HG02642 (cell line): Measurements from ENCODE around the gene COPG1.

Experiments used
- ATAC-seq: cut with Tn5 transposase; IDR thresholded peaks from one replicate; pipeline ENCODE4 v1.9.1; 2021; ENCODE audit warnings: mild to moderate bottlenecking; ENCODE audit not compliant: unreplicated experiment, poor library complexity

The COPG1 gene

DNA sequence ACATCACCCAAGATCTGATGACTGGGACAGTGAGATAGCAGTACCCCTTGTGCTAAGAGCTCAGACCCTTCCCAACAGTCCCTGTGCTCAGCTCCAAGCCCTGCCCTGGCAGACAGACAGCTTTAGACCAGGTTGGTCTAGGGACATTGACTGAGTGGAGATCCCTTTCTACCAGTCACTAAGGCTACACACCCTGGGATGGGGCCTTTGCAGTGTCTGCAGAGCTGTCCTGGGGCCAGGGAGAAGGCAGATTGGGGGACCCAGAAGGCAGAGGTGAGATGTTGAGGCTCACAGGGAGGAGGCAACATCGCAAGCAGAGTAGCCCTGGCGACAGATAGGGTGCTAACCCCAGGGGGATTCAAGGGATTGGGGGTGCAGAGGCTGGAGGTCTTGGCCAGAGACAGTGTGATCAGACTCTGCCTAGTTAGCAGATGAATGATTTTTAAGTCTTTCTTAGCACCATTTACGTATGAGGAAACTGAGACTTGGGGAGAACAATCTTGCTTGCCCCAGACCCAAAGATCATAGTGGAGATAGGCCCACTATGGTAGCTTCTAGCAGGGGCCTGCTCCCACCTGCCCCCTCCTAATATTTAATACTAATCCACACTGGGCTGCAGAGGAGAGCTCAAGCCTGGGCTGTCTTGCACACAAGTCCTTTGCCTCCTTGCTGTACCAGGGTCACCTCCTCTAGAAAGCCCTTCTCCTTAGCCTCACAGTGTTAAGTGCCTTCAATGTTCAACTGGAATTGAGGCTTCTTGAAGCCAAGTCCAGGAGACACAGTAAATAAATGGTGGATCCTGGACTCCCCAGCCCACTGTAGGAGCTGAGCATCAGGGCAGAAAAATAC is 61.9 kb downstream of the COPG1 start:
- ATAC-seq = no peak

DNA sequence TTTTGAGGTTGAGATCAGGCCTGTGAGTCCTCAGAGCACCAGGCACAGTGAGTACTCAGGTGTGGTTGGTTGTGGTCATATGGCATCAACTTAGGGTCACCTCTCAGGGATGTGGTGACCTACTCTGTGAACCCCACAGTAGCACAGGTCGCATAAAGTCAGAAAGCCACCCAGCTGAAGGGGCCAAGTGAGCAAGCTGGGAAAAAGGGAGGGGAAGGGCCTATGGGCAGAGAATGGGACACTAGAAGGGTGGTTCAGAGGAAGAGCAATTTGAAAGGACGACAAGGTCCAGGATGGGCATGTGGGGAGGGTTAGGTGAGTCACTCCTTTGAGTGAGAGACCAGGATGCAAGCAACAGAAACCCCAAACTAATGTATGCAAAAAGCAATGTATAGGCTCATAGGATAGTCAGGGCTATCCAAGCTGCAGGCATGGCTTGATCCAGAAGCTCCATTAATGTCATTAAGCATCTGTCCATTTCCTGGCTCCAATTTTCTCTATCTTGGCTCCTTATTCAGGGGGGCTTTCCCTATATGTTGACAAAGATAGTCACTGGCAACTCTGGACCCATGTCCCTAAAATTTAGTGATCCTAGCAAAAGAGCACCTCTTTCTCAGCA is 62.7 kb downstream of the COPG1 start:
- no peak for ATAC-seq

DNA sequence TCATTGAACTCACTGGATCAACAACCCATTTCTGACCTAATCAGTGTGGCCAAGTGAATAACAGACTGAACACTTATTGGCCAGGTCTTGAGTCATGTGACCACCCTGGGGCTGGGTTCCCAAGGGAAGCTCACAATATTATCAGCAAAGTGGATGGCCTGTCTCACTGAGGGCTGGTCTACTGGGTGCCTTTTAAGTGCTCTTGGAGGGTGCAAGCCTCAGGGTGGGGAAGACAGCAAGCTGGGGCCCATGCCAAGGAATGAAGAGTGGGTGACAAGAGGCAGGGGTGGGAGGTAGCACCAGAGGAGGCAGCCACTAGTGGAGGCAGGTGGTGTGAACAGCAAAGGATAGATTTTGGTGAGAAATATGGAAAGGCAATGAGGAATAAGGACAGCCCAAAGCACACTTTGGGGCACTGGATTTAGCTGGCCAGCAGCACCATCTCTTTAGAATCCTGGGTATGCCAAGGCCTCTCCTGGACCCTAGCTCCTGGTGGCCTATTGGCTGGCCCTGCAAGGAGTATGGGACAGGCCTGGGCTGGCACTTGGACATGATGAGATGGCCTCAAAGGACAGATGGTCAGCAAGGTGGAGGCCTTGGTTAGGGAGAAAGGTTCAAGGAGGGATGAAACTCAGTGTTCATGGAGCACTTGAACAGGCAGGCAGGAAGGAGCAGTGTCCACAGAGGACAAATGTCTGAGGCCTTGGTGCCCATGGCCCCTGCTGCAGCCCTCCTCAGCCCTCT is 63.4 kb downstream of the COPG1 start:
- ATAC-seq = no peak

DNA sequence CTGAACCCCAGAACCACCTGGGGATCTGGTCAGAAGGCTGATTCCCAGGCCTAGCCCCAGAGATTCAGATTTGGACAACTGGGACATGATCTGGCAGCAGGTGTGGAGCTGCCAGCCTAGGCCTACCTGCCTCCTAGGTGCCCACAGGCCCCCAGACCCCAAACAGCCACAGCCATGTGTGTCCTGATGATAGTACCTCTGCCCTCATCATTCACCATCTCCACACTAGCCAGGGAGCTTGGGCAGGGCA is 63.9 kb downstream of the COPG1 start:
- no peak for ATAC-seq

DNA sequence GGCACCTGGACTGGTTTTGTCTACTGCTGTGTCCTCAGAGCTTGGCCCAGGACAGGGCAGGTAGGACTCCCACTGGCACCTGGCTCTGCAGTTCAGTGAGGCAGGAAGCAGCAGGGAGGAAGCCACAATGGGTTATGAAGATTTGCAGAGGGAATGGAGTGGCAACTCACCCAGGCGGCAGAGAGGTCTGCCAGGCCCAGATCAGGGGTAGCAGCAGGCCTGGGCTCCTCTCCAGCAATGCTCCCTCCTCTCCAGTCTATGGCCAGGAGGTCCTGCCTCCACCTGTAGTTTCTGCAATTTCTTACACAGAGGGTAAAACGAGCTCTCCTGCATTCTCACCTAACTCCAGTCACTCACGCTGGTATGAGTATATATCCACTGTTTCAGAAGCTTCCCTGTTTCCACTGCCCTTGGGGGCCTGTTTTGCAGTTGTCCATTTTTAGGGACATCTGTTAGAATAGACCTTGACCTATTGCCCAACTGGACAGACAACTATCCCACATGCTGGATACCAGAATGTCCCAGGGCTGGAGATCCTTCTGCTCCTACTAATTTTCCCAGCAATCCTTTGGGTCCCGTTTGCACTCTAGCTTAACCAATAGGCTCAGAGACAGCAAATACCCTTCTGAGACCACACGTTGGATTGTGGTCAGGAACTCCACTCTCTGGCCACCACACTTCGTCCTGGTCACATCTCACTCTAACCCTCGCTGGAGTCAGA is 64.4 kb downstream of the COPG1 start:
- no peak for ATAC-seq

DNA sequence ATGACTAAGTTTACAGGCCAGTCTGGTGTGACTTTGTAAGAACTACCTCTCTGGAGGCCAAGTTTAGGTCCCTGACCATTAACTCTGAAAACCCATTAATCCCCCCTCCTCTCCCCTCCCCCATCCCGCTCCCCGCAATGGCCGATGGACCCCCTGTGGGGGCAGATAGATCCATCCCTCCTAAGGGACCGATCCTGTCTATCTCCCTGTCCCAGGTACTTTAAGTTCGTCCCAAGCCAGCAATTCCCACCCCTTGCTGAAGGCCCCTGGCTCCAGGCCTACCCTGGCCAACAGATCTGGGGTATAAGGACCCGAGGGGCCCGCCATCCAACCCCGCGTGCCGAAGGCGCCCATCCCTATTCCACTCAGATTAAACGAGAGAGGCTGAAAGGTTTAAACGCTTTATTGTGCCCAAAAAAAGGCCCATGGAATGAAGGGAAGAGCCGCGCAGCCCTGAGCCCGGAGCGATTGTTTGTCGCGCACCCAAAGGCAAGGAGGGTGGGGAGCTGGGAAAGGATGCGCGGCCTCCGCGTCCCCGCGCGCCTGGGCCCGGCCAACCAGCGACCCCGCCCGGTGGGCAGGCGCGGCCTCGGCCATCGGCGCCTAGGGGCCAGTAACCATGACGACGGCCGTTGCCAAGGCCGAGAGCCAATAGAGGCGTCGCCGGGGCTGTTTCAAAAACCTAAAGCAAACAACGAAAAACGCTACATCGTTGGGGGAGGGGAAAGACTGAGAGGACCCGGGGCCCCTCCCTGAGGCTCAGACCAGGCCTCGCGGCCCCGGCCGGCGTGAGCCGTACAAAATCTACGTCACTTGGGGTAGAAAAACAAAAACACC is 65.2 kb downstream of the COPG1 start:
- ATAC-seq = peak; percentile 30

DNA sequence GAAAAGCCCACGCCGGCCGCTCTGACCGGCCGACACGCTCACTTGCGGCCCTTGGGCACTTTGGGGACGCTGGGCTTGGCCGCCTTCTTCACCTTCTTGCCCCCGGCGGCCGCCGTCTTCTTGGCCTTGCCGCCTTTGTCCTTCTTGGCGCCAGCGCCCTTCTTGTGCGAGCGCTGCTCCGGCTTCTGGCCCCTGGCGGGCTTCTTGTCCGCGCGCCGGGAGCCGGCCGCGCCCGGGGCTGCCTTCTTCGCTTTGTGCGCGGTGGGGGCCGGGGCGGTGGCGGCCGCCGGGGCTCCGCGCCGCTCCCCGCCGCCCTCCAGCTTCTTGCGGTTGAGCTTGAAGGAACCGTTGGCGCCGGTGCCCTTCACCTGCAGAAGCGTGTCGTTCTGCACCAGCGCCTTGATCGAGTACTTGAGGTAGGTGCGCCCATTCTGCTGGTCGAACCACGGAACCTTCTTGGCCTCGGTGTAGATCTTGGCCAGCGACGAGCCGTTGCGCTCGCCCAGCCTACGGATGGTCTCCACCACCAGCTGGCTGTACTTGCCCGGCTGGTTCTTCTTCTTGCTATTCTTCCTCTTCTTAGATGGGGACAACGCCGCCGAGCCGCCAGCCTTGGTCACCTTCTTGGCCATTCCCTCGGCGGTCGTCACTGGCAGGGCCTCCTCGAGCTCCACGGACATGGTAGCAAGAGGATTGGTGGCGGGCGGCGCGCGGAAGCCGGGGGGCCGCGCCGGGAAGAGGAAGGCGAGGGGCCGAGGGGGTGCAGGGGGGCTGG is 66.0 kb downstream of the COPG1 start:
- peak; percentile 3 for ATAC-seq

DNA sequence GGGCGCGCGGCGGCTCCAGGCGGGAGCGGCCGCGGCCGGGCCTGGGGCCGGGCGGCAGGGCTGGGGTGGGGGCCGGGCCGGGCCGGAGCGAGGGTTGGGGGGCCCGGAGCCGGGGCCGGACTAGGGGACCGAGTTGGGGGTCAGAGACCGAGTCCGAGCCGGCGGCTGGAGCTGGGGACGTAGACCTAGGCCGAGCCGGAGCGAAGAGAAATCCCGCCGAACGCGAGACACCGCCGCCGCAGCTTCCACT is 66.5 kb downstream of the COPG1 start:
- no peak for ATAC-seq

DNA sequence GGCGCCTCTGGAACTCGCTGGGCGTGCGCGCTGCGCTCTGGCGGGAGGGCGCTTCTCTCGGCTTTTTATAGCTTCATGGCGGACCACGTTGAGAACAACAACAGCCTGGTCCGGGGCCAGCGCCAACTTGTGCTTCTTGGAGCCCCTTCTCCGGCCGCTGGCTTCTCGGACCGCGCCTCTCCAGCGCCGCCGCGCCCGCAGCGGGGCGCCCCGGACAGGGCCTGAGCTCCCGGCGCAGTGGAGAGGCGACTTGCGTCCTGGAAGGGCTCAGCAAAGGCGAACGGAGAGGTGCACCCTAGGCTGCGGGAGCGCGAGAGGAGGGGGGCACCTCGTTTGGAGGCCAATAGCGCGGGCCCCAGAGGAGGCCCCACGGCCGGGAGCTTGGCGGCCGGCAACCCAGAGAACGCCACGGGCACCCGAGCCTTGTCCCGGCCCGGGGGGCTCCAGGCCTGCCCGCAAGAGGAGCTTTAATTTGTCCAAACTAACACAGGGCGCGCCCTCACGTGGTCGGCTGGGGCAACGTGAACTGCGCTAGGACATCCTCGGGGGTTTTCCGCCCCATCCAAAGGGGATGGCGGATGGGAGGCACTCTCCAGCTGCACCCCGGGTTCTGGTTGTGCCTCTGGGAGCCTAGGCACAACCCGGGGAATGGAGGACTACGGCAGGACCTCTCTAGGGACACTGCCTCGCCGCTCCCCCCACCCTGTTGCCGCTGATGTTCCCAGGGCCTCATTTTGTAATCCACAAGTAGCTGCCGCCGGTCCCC is 67.0 kb downstream of the COPG1 start:
- ATAC-seq = peak; percentile 43

DNA sequence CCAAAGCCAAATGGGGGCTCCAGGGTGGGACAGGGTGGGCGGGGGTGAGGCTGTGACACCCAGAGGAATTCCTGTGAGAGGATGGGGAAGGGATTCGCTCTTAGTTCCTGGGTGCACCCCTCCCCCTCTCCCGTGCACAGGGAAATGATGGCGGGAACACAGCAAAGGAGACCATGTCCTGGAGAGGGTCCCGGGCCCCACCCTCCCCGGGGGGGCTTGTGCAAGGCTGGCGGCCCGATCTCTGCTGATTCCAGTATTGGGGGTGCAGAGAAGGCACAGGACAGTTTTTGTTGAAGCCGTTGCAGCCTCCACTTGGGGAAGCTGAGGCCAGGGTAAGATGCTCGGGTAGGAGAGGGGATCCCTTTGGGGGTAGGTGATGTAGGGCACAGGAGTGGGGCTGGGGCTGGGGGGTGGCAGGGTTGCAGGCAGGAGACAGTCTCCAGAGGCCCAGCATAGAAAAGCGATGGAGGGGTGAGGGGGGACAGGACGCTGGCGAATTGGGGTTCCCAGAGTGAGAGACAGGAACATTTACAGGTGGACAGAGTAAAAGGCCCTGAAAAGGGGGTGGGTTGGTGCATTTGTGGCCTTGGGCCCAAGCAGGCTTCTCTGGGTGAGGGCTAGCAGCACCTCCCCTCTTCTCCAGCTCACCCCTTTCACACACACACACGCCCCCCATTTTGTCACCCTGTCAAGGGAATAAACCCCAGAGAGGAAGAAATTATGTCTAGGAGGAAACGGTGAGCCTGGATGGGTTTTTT is 67.8 kb downstream of the COPG1 start:
- ATAC-seq = no peak

DNA sequence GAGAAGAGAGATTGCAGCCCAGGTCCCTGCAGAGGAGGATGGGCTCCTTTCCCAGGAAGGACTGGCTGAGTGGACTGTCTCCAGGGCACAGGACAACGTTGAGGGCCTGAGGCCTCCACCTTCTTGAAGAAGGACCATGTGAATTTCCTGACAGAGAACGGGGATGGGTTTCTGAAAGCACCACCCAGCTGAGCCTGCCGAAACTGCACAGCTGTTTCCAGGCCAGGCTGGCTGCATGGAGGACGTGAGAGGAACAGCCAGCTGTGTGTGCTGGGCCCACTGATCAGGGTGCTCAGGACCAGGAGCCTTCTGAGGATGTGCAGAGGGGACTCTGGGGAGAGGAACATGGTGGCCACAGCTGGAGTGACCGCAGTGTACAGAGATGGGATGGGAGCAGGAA is 68.4 kb downstream of the COPG1 start:
- no peak for ATAC-seq

DNA sequence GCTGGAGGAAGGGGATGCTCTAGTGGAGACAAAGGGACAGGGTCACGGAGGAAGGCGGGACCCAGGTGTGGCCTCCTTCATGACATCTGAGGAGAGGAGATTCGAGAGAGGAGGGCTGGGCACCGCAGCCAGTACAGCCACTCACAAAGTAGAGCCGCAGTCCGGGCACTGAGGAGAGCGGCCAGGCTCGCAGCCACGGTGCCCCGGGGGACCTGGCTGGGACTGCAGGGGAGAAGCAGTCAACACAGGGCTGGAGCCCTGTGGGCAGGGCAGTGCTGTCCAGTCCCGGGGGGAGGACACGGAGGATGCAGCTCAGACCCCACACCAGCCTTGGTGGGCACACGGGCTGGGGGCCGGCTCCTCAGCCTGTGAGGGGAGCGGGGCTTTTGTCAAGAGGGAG is 69.5 kb downstream of the COPG1 start:
- no peak for ATAC-seq

DNA sequence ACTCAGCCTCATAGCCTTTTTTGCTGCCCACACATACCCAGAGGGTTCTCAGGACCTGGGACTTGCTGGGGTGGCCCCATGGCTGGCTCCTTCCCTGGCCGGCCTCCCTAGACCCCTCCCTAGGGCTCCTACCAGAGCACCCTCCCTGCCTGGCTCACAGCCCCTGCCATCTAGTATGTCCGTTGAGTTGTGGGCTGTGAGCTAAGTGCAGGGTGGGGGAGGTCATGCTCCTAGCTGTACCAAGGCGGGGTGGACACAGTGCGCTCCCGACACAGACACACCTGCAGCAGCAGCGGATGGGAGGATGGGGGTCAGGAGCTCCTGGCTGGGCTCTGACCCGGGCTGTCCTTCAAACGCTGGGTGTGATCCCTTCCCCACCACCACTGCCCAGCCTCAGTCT is 70.9 kb downstream of the COPG1 start:
- no peak for ATAC-seq

DNA sequence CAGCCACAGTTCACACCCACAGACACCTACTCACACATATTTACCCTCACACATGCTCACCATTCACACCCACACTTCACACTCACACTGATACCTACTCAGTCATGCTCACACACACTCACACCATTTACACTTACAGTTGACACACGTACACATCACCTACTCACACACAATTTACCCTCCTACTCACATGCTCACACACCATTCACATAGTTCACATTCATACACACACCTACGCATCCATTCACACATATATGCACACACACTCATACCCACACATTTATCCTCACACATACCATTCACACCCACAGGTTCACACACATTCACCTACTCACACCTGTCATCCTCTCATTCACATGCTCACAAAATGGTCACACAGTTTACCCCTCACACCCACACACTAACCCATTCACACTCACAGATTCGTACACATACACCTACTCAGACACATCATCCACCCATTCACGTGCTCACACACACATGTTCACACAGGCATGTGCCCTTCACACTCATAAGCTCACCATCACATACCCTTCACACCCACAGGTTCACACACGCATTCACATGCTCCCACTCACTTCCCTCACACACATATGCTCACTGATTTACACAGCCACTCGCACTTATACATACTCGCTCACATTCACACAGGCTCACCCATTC is 71.5 kb downstream of the COPG1 start:
- ATAC-seq = no peak

DNA sequence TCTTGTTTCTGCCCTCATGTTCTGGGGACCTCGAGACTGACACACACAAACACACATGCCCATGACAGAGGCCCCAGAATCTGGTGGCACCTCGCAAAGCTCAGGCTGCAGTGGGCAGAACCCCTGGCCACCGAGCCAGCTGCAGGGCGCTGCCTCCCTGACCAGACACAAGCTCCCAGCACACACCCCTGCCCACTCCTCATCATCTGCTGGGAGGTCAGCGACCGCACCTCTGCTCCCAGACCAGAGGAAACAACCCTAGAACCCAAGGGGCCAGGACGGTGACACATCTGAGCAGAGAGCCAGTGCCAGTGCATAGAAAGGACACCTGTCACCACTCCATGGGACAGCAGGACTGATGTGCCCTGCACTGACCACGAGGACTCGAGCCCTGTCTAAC is 72.5 kb downstream of the COPG1 start:
- no peak for ATAC-seq

DNA sequence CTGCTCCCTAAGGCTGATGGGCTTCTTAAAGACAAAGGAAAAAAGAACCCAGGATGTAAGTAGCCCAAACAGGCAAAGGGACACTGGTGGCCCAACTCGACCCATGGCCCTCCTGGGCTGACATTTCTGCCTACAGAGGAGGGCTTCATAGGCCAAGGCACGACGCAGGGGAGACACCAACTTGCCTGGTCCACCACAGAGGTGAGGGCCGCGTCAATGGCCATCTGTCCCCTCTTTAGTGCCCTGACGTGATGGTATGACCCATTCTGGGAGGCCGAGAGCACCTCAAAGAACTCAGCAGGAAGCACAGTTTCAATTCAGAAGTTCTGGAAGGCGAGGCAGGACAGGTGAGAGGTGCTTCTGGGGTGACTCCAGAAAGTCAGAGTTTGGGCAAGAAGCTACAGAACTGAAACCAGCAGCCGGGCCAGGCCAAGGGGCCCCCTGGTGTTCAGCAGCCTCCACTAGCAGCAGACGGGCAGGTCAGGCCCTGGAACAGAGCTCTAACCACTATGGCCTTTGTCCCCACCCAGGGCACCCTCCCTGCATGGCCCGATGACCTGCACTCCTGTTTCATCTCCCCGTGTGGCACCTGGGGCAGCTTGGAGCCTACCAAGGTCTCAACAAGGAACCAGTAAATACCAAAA is 74.4 kb downstream of the COPG1 start:
- ATAC-seq = no peak

DNA sequence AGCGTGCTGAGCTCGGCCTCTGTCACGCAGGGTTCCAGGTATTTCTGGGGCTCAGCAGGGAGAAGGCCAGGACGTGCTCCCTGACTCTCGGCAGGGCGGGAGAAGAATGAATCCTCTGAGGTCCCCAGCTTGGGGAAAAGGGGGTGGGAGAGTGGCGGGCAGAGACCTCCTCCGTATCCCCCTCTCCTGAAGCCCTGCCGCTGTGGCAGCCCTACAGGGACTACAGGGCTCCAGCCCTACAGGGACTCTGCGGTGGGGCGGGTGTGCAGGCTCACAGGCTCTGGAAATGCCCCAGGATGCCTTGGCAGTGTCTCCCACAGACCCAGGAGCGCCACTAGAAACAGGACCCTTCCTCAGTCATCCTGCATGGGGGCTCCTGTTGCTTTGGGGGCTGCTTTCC is 75.4 kb downstream of the COPG1 start:
- no peak for ATAC-seq
